ENCODE results near the gene RPL36A.

The RPL36A gene

GRCh38 chrX:101393530-101394305 lies 2.9 kb downstream of the RPL36A start:
- DNase-seq (ENCODE audit: low read depth), result no peak

GRCh38 chrX:101394372-101394771 lies 3.6 kb downstream of the RPL36A start:
- no peak for DNase-seq (ENCODE audit: low read depth)

- DNase-seq (ENCODE audit: low read depth), result no peak
Observed at GRCh38 chrX:101395789-101396188, 5.0 kb downstream of the RPL36A start.

GRCh38 chrX:101397779-101398178 lies 7.0 kb downstream of the RPL36A start:
- DNase-seq (ENCODE audit: low read depth), result no peak

GRCh38 chrX:101398694-101399093 lies 7.9 kb downstream of the RPL36A start:
- DNase-seq (ENCODE audit: low read depth), result no peak

GRCh38 chrX:101399825-101400224 lies 9.0 kb downstream of the RPL36A start:
- no peak for DNase-seq (ENCODE audit: low read depth)

- no peak for DNase-seq (ENCODE audit: low read depth)
Observed at GRCh38 chrX:101407167-101407747, 16.4 kb downstream of the RPL36A start.

- peak; percentile 74 for DNase-seq (ENCODE audit: low read depth)
Observed at GRCh38 chrX:101407748-101408531, 17.1 kb downstream of the RPL36A start, which contains the start of the genes GLA and HNRNPH2. TSS of gene GLA (minus strand) at chrX:101407925. CDS start at chrX:101407903, 22 bp downstream. TSS of gene HNRNPH2 (plus strand) at chrX:101408222. CDS start at chrX:101411989, 3,767 bp downstream.

GRCh38 chrX:101408532-101408841 lies 17.7 kb downstream of the RPL36A start:
- no peak for DNase-seq (ENCODE audit: low read depth)

- DNase-seq (ENCODE audit: low read depth), result no peak
Observed at GRCh38 chrX:101409043-101409442, 18.2 kb downstream of the RPL36A start.

GRCh38 chrX:101410461-101410860 lies 19.6 kb downstream of the RPL36A start:
- no peak for DNase-seq (ENCODE audit: low read depth)

GRCh38 chrX:101411984-101412383 lies 21.2 kb downstream of the RPL36A start:
- DNase-seq (ENCODE audit: low read depth), result no peak

GRCh38 chrX:101415180-101416145 lies 24.7 kb downstream of the RPL36A start:
- DNase-seq (ENCODE audit: low read depth), result no peak

GRCh38 chrX:101416691-101417090 lies 25.9 kb downstream of the RPL36A start:
- DNase-seq (ENCODE audit: low read depth), result no peak

GRCh38 chrX:101417190-101417589 lies 26.4 kb downstream of the RPL36A start:
- DNase-seq (ENCODE audit: low read depth), result no peak

- peak; percentile 22 for DNase-seq (ENCODE audit: low read depth)
Observed at GRCh38 chrX:101417981-101418841, 27.4 kb downstream of the RPL36A start.

GRCh38 chrX:101419489-101419888 lies 28.7 kb downstream of the RPL36A start:
- no peak for DNase-seq (ENCODE audit: low read depth)

GRCh38 chrX:101427954-101428353 lies 37.1 kb downstream of the RPL36A start:
- no peak for DNase-seq (ENCODE audit: low read depth)

GRCh38 chrX:101429934-101430333 lies 39.1 kb downstream of the RPL36A start:
- no peak for DNase-seq (ENCODE audit: low read depth)

- no peak for DNase-seq (ENCODE audit: low read depth)
Observed at GRCh38 chrX:101430457-101431078, 39.8 kb downstream of the RPL36A start.
